Gastrocnemius medialis (tissue), 4 donors: ENCODE results near the gene BDKRB1. TPM values are rescaled to one million over a fixed set of nuclear protein-coding genes. Genes with fewer than 3 reads are reported as not detected.

Source experiments
- ATAC-seq, 2 donors: fragments of 150-250 bp; one replicate each; pipeline ENCODE4 v1.9.1; 2016
- DNase-seq, 2 donors: peaks; one replicate each; pipeline ENCODE4 v3.0.0-alpha.2; 2019
- H3K27ac ChIP-seq, 4 donors: fragments of 200-600 bp; sonication (generic); 1 replicate in 1 of 4; 2 replicates in 3 of 4; pipeline ENCODE4 v1.5.1; 2016 to 2018; ENCODE audit warnings: mild to moderate bottlenecking in 2 of 4, moderate library complexity in 1 of 4
- H3K27me3 ChIP-seq, 3 donors: fragments of 200-600 bp; sonication (generic) in 2 of 3; 1 replicate in 1 of 3; 2 replicates in 2 of 3; pipeline versions ENCODE4 v1.5.1 to v1.6.0; 2016 to 2019; ENCODE audit warnings: mild to moderate bottlenecking in 1 of 3, moderate library complexity in 1 of 3
- H3K36me3 ChIP-seq, 2 donors: fragments of 200-600 bp; sonication (generic) in 1 of 2; one replicate each; pipeline ENCODE4 v1.5.1; 2017 to 2018
- H3K4me1 ChIP-seq, 2 donors: fragments of 200-600 bp; sonication (generic) in 1 of 2; one replicate each; pipeline ENCODE4 v1.5.1; 2016 to 2017; ENCODE audit warnings: mild to moderate bottlenecking in 2 of 2
- H3K4me3 ChIP-seq, 4 donors: fragments of 200-600 bp; sonication (generic) in 3 of 4; 1 replicate in 1 of 4; 2 replicates in 3 of 4; pipeline ENCODE4 v1.5.1; 2016 to 2019; ENCODE audit warnings: mild to moderate bottlenecking in 2 of 4
- H3K9me3 ChIP-seq, 3 donors: fragments of 200-600 bp; sonication (generic) in 2 of 3; 1 replicate in 1 of 3; 2 replicates in 2 of 3; pipeline ENCODE4 v1.5.1; 2016 to 2019
- CTCF ChIP-seq, 5 experiments: fragments of 450-650 bp in 3 of 5; fragments of 200-600 bp in 2 of 5; sonication (generic) in 2 of 5; IDR thresholded peaks in 4 of 5; conservative IDR thresholded peaks in 1 of 5; 1 replicate in 4 of 5; 2 replicates in 1 of 5; pipeline ENCODE4 v1.5.1; 2016 to 2019; ENCODE audit warnings: antibody characterized with exemption in 5 of 5, mild to moderate bottlenecking in 3 of 5, moderate library complexity in 3 of 5
- POLR2A ChIP-seq, 2 donors: fragments of 450-650 bp; IDR thresholded peaks; one replicate each; pipeline ENCODE4 v1.6.1; 2017; ENCODE audit warnings: antibody characterized with exemption in 2 of 2, mild to moderate bottlenecking in 2 of 2, moderate library complexity in 2 of 2
- in situ Hi-C, 4 donors: fragments of 200-750 bp; cut with MboI; loops; one replicate each; pipeline versions ENCODE4 v1.15.0 to v1.8.0; 2017; ENCODE audit warnings: low sequenced_read_pairs in 4 of 4
- intact Hi-C: fragments of 100-400 bp; cut with DNase I; formaldehyde crosslinking; loops from one replicate; pipeline ENCODE4 v1.15.1; 2023; ENCODE audit warnings: low total_unique reads
- total RNA-seq, 4 donors: library from RNA; depleted of rRNA; stranded (reverse); fragments of >200 nt; gene quantifications; one replicate each; pipeline versions ENCODE4 v1.1.0 to v1.2.3, GENCODE V29; 2016

The BDKRB1 gene
- total RNA-seq, 4 donors from 2014 or later: not detected

GRCh38 chr14:96212140-96212539 lies 43.9 kb upstream of the BDKRB1 start:
- Histone ChIP-seq H3K9me3 (no peaks in the 10 kb centered on the region), H3K36me3 (no peaks in the 10 kb centered on the region), H3K27me3 (no peaks in the 10 kb centered on the region), H3K4me3 (no peak overlapping the region), H3K27ac (no peak overlapping the region), H3K4me1 (no peaks in the 10 kb centered on the region)
- ATAC-seq (no peak), DNase-seq (no peak)
- TF ChIP-seq CTCF (IDR thresholded peaks at IDR 0.05 in 4 of 5, conservative IDR thresholded peaks at IDR 0.05 in 1 of 5) (no peak), POLR2A (IDR thresholded peaks at IDR 0.05) (no peak)
- in situ Hi-C loops (no loop called here), intact Hi-C loops (no loop called here)

- in situ Hi-C loops (no loop called here), intact Hi-C loops (no loop called here)
- Histone ChIP-seq H3K27ac (no peak overlapping the region), H3K36me3 (no peaks in the 10 kb centered on the region), H3K4me1 (no peaks in the 10 kb centered on the region), H3K4me3 (no peak overlapping the region), H3K9me3 (no peaks in the 10 kb centered on the region), H3K27me3 (no peaks in the 10 kb centered on the region)
- DNase-seq (no peak), ATAC-seq (no peak)
- TF ChIP-seq POLR2A (IDR thresholded peaks at IDR 0.05) (no peak), CTCF (IDR thresholded peaks at IDR 0.05 in 4 of 5, conservative IDR thresholded peaks at IDR 0.05 in 1 of 5) (no peak)
Observed at GRCh38 chr14:96212896-96213295, 43.1 kb upstream of the BDKRB1 start.

- Histone ChIP-seq H3K4me3 (no peak overlapping the region), H3K36me3 (no peaks in the 10 kb centered on the region), H3K9me3 (no peaks in the 10 kb centered on the region), H3K4me1 (no peaks in the 10 kb centered on the region), H3K27me3 (no peaks in the 10 kb centered on the region), H3K27ac (no peak overlapping the region)
- ATAC-seq (no peak), DNase-seq (no peak)
- intact Hi-C loops (no loop called here), in situ Hi-C loops (no loop called here)
- TF ChIP-seq CTCF (IDR thresholded peaks at IDR 0.05 in 4 of 5, conservative IDR thresholded peaks at IDR 0.05 in 1 of 5) (no peak), POLR2A (IDR thresholded peaks at IDR 0.05) (no peak)
Observed at GRCh38 chr14:96213871-96214465, 42.0 kb upstream of the BDKRB1 start.

GRCh38 chr14:96214793-96215192 lies 41.2 kb upstream of the BDKRB1 start:
- H3K9me3 ChIP-seq: no peaks in the 10 kb centered on the region
- in situ Hi-C loops (no loop called here), intact Hi-C loops (no loop called here)
- no peak overlapping the region for H3K27ac ChIP-seq
- H3K4me3 ChIP-seq: no peak overlapping the region
- no peaks in the 10 kb centered on the region for H3K27me3 ChIP-seq
- TF ChIP-seq POLR2A (IDR thresholded peaks at IDR 0.05): no peak
- TF ChIP-seq CTCF (IDR thresholded peaks at IDR 0.05 in 4 of 5, conservative IDR thresholded peaks at IDR 0.05 in 1 of 5): no peak
- no peaks in the 10 kb centered on the region for H3K4me1 ChIP-seq
- DNase-seq (no peak), ATAC-seq (no peak)
- no peaks in the 10 kb centered on the region for H3K36me3 ChIP-seq
